A549 treated with CpdA at 1 μM for 4 hours (cell line): ENCODE results near the gene GPBP1L1. TPM values are rescaled to one million over a fixed set of nuclear protein-coding genes. Genes with fewer than 3 reads are reported as not detected.

Experiments used
- total RNA-seq: library from RNA; stranded (reverse); fragments of 200-300 nt; extraction: Qiagen RNA extraction; gene quantifications from 5 replicates; pipeline ENCODE4 v1.2.3, GENCODE V29; 2022; ENCODE audit warnings: low read depth

Gene GPBP1L1, protein sequence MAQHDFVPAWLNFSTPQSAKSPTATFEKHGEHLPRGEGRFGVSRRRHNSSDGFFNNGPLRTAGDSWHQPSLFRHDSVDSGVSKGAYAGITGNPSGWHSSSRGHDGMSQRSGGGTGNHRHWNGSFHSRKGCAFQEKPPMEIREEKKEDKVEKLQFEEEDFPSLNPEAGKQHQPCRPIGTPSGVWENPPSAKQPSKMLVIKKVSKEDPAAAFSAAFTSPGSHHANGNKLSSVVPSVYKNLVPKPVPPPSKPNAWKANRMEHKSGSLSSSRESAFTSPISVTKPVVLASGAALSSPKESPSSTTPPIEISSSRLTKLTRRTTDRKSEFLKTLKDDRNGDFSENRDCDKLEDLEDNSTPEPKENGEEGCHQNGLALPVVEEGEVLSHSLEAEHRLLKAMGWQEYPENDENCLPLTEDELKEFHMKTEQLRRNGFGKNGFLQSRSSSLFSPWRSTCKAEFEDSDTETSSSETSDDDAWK
- 33.1 to 57.0 TPM (median 35.1 TPM) in 5 replicates for total RNA-seq

GRCh38 chr1:45686288-45687013, at the start of gene GPBP1L1:
GPBP1L1 (minus strand) TSS chr1:45686533; CDS start chr1:45659087, 27,446 bp downstream.

GRCh38 chr1:45687754-45688740, 1.7 kb upstream of the GPBP1L1 start, which contains the start of gene TMEM69:
TMEM69 (plus strand) TSS chr1:45688181; CDS start chr1:45691069, 2,888 bp downstream.

DNA sequence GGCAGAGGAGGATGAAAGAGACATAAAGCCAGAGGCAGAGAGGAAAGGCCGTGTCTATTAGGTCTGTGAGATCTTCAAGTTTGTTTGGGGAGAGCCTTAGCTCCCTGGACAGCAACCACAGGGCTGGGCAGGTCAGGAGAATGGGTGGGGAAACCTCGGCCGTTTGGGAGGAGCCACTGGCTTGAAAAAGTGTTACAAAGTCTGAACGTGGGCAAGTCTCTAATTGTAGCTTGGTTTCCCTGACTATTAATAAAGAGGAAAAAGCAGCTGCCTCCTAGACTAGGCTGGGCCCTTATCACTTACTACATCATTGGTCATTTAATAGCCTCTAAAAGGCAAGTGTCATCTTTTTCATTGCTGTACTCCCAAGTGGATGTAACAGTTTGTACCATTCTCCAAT, 62.4 kb downstream of the GPBP1L1 start, which contains the start of gene CCDC17:
TSS of gene CCDC17 (minus strand) at position 83 of the 400 bp plus-strand sequence. CDS start 145 bp downstream, outside the sequence.

GRCh38 chr1:45583666-45584350, 102.5 kb downstream of the GPBP1L1 start, which contains the start of gene NASP:
NASP (plus strand) TSS chr1:45584041; CDS start chr1:45584147, 106 bp downstream.

Other genes with a start within 250 kb of the GPBP1L1 start
- 0.29 to 0.49 TPM (median 0.32 TPM) in 5 replicates for gene TESK2, start 195.4 kb downstream of the GPBP1L1 start, total RNA-seq
- gene CCDC163, start 186.5 kb downstream of the GPBP1L1 start, total RNA-seq, result 1.5 to 2.3 TPM (median 1.7 TPM) in 5 replicates
- gene MMACHC, start 186.2 kb downstream of the GPBP1L1 start, total RNA-seq, result 1.5 to 2.0 TPM (median 1.7 TPM) in 5 replicates
- 2,161 to 2,321 TPM (median 2,215 TPM) in 5 replicates for gene PRDX1, start 164.6 kb downstream of the GPBP1L1 start, total RNA-seq
- 72.4 to 81.4 TPM (median 80.6 TPM) in 5 replicates for gene AKR1A1, start 135.7 kb downstream of the GPBP1L1 start, total RNA-seq
- gene NASP, start 102.5 kb downstream of the GPBP1L1 start, total RNA-seq, result 125 to 167 TPM (median 130 TPM) in 5 replicates
- 0.21 to 0.37 TPM (median 0.29 TPM) in 5 replicates for gene CCDC17, start 62.5 kb downstream of the GPBP1L1 start, total RNA-seq
- gene TMEM69, start 1.6 kb upstream of the GPBP1L1 start, total RNA-seq, result 18.4 to 21.3 TPM (median 20.1 TPM) in 5 replicates
- 3.4 to 5.5 TPM (median 5.0 TPM) in 5 replicates for gene IPP, start 64.1 kb upstream of the GPBP1L1 start, total RNA-seq
- gene MAST2, start 117.1 kb upstream of the GPBP1L1 start, total RNA-seq, result 19.2 to 23.7 TPM (median 21.6 TPM) in 5 replicates